H9 (cell line): ENCODE measurements around the gene TRPV4. TPM values are rescaled to one million over a fixed set of nuclear protein-coding genes. Genes with fewer than 3 reads are reported as not detected.

Source experiments
- DNase-seq: peaks from one replicate; pipeline ENCODE4 v3.0.0-alpha.2; 2017
- H2AFZ ChIP-seq: one replicate; pipeline ENCODE4 v1.6.1; 2013; ENCODE audit warnings: mild to moderate bottlenecking, low read length, control low read depth, moderate library complexity
- H2AK5ac ChIP-seq: 2 replicates; pipeline ENCODE4 v1.6.1; 2013; ENCODE audit warnings: low read length, control low read depth, mixed read lengths; ENCODE audit not compliant: insufficient read length
- H2BK120ac ChIP-seq: one replicate; pipeline ENCODE4 v1.6.1; 2013; ENCODE audit warnings: low read depth, mild to moderate bottlenecking, low read length, control low read depth, inconsistent platforms; ENCODE audit not compliant: poor library complexity, severe bottlenecking
- H2BK12ac ChIP-seq: 2 replicates; pipeline ENCODE4 v1.6.1; 2013; ENCODE audit warnings: low read length, control low read depth, mixed read lengths, low read depth; ENCODE audit not compliant: insufficient read length
- H2BK15ac ChIP-seq: 2 replicates; pipeline ENCODE4 v1.6.1; 2013; ENCODE audit warnings: low read depth, low read length, control low read depth
- H2BK20ac ChIP-seq: one replicate; pipeline ENCODE4 v1.6.1; 2013; ENCODE audit warnings: low read depth, mild to moderate bottlenecking, low read length, control low read depth, inconsistent platforms; ENCODE audit not compliant: poor library complexity, severe bottlenecking
- H2BK5ac ChIP-seq: 2 replicates; pipeline ENCODE4 v1.6.1; 2013; ENCODE audit warnings: low read length, control low read depth, mixed read lengths; ENCODE audit not compliant: insufficient read length
- H3K14ac ChIP-seq: 2 replicates; pipeline ENCODE4 v1.6.1; 2013; ENCODE audit warnings: low read length, control low read depth; ENCODE audit not compliant: insufficient read depth
- H3K18ac ChIP-seq: 2 replicates; pipeline ENCODE4 v1.6.1; 2013; ENCODE audit warnings: low read depth, mild to moderate bottlenecking, mixed read lengths, low read length, control low read depth; ENCODE audit not compliant: insufficient read length
- H3K23ac ChIP-seq: 2 replicates; pipeline ENCODE4 v1.6.1; 2013; ENCODE audit warnings: low read length, control low read depth, mixed read lengths, low read depth; ENCODE audit not compliant: insufficient read length
- H3K23me2 ChIP-seq: 2 replicates; pipeline ENCODE4 v1.6.1; 2013; ENCODE audit warnings: low read depth, mild to moderate bottlenecking, mixed read lengths, low read length, control low read depth; ENCODE audit not compliant: insufficient read length, poor library complexity, severe bottlenecking
- H3K27ac ChIP-seq: 2 replicates; pipeline ENCODE4 v1.5.1; 2013; ENCODE audit warnings: low read length, control low read depth, mixed read lengths, low read depth; ENCODE audit not compliant: insufficient read length
- H3K27me3 ChIP-seq: 2 replicates; pipeline ENCODE4 v1.6.1; 2013; ENCODE audit warnings: low read length, control low read depth, inconsistent platforms; ENCODE audit not compliant: insufficient read depth
- H3K4ac ChIP-seq: 2 replicates; pipeline ENCODE4 v1.6.1; 2013; ENCODE audit warnings: low read depth, mild to moderate bottlenecking, control low read depth, inconsistent platforms, low read length, moderate library complexity
- H3K4me1 ChIP-seq: 2 replicates; pipeline ENCODE4 v1.6.1; 2013; ENCODE audit warnings: low read length, control low read depth, inconsistent platforms; ENCODE audit not compliant: insufficient read depth
- H3K4me2 ChIP-seq: 2 replicates; pipeline ENCODE4 v1.6.1; 2013; ENCODE audit warnings: low read length, control low read depth, mixed read lengths; ENCODE audit not compliant: insufficient read length, insufficient read depth
- H3K56ac ChIP-seq: 2 replicates; pipeline ENCODE4 v1.6.1; 2013; ENCODE audit warnings: low read depth, mild to moderate bottlenecking, mixed read lengths, low read length, control low read depth; ENCODE audit not compliant: insufficient read length
- H3K79me1 ChIP-seq: 2 replicates; pipeline ENCODE4 v1.6.1; 2013; ENCODE audit warnings: low read depth, mild to moderate bottlenecking, moderate library complexity, low read length, control low read depth, inconsistent platforms; ENCODE audit not compliant: insufficient read depth, poor library complexity, severe bottlenecking
- H3K79me2 ChIP-seq: 2 replicates; pipeline ENCODE4 v1.6.1; 2013; ENCODE audit warnings: low read length, control low read depth, inconsistent platforms; ENCODE audit not compliant: insufficient read depth
- H3K9ac ChIP-seq: 2 replicates; pipeline ENCODE4 v1.6.1; 2013; ENCODE audit warnings: low read length, control low read depth, mixed read lengths; ENCODE audit not compliant: insufficient read length; ENCODE audit errors: extremely low read depth
- H3K9me3 ChIP-seq: one replicate; pipeline ENCODE4 v1.6.1; 2013; ENCODE audit warnings: low read depth, low read length, inconsistent platforms; ENCODE audit not compliant: control insufficient read depth
- H3T11ph ChIP-seq: one replicate; pipeline ENCODE4 v1.6.1; 2013; ENCODE audit warnings: mild to moderate bottlenecking, low read length, control low read depth, inconsistent platforms
- H4K20me1 ChIP-seq: one replicate; pipeline ENCODE4 v1.6.1; 2013; ENCODE audit not compliant: control insufficient read depth, insufficient read length, insufficient read depth
- H4K5ac ChIP-seq: 2 replicates; pipeline ENCODE4 v1.6.1; 2013; ENCODE audit warnings: low read depth, mild to moderate bottlenecking, mixed read lengths, low read length, control low read depth; ENCODE audit not compliant: insufficient read length
- H4K8ac ChIP-seq: replicated peaks from 2 replicates; pipeline ENCODE4 v1.6.1; 2013; ENCODE audit warnings: low read length, control low read depth, mixed read lengths, low read depth; ENCODE audit not compliant: insufficient read length
- H4K91ac ChIP-seq: 2 replicates; pipeline ENCODE4 v1.6.1; 2013; ENCODE audit warnings: low read depth, mild to moderate bottlenecking, moderate library complexity, mixed read lengths, low read length, control low read depth; ENCODE audit not compliant: insufficient read length
- H3K27ac Mint-ChIP-seq, 3 experiments: 2 replicates in 2 of 3; 3 replicates in 1 of 3; pipeline ENCODE4 v1.8.0; 2020 to 2021; ENCODE audit warnings: mixed read lengths in 3 of 3, mild to moderate bottlenecking in 1 of 3, moderate library complexity in 1 of 3
- H3K27me3 Mint-ChIP-seq: 2 replicates; pipeline ENCODE4 v1.8.0; 2021; ENCODE audit warnings: low read depth, mild to moderate bottlenecking, moderate library complexity, mixed read lengths
- H3K36me3 Mint-ChIP-seq, 3 experiments: 2 replicates in 2 of 3; 3 replicates in 1 of 3; pipeline ENCODE4 v1.8.0; 2020 to 2021; ENCODE audit warnings: low read depth in 3 of 3, mixed read lengths in 3 of 3; ENCODE audit not compliant: insufficient read depth in 1 of 3
- H3K4me1 Mint-ChIP-seq, 2 experiments: 2 replicates each; pipeline ENCODE4 v1.8.0; 2020; ENCODE audit warnings: mixed read lengths in 2 of 2
- H3K4me3 Mint-ChIP-seq, 2 experiments: 2 replicates in 1 of 2; 3 replicates in 1 of 2; pipeline ENCODE4 v1.8.0; 2020 to 2021; ENCODE audit warnings: mild to moderate bottlenecking in 2 of 2, mixed read lengths in 2 of 2, moderate library complexity in 1 of 2
- H3K9me3 Mint-ChIP-seq, 2 experiments: 2 replicates in 1 of 2; 3 replicates in 1 of 2; pipeline ENCODE4 v1.8.0; 2020; ENCODE audit warnings: mild to moderate bottlenecking in 2 of 2, mixed read lengths in 2 of 2, moderate library complexity in 1 of 2
- WGBS: extraction: QIAGEN DNeasy Blood & Tissue Kit; methylation state at CpG from one replicate; pipeline ENCODE4 v1.1.7; 2013; ENCODE audit warnings: missing lambda C conversion rate, low lambda C conversion rate, mixed read lengths; ENCODE audit not compliant: insufficient read length; ENCODE audit errors: extremely low coverage; 5-methylcytosine and 5-hydroxymethylcytosine counted together
- total RNA-seq: library from RNA; stranded (reverse); gene quantifications from 2 replicates; pipeline ENCODE4 v1.2.1, GENCODE V29; 2021
- TF ChIP-seq, protein P1 (sequence below): fragments of 200-600 bp; sonication (generic); conservative IDR thresholded peaks from 3 replicates; pipeline ENCODE4 v1.8.0; 2021; ENCODE audit warnings: antibody characterized with exemption, mild to moderate bottlenecking

TRPV4 gene
- total RNA-seq, 1 experiment from 2014 or later, result 4.9 TPM

DNA sequence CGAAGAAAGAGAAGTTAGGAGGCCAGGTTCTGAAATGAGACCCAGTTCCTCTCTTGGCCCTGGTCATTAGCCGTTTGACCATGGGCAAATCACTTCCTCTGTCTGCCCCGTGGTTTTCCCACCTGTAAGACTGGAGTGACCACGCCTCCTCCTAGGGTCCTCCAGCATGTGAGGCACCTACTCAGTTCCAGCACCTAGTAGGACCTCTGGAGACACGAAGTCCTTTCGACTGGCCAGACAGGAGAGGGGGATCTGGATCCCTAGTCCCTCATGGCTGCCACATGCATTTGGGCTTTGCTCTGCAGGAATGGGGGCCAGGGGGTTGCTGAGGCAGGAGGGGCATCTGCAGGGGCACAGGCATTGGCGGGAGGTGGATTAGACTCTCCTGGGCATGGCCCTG is 16.3 kb downstream of the TRPV4 start:
- Mint-ChIP-seq H3K4me1 (peaks cover 7 to 10% of the 10 kb centered on the region in 2 experiments), H3K36me3 (no peaks in the 10 kb centered on the region), H3K27ac (no peak overlapping the region), H3K27me3 (no peaks in the 10 kb centered on the region), H3K9me3 (no peaks in the 10 kb centered on the region), H3K4me3 (no peak overlapping the region)
- Histone ChIP-seq H3T11ph (no peak overlapping the region), H2BK5ac (no peak overlapping the region), H3K9ac (no peak overlapping the region), H3K27ac (no peak overlapping the region), H2AK5ac (no peak overlapping the region), H3K23me2 (no peaks in the 10 kb centered on the region), H2BK12ac (no peak overlapping the region), H4K8ac (no peak overlapping the region), H3K4me1 (no peaks in the 10 kb centered on the region), H4K20me1 (no peaks in the 10 kb centered on the region), H2BK120ac (no peak overlapping the region), H3K27me3 (no peaks in the 10 kb centered on the region), H4K5ac (no peak overlapping the region), H2AFZ (no peak overlapping the region), H3K79me1 (no peaks in the 10 kb centered on the region), H3K56ac (no peak overlapping the region), H3K4ac (no peak overlapping the region), H2BK20ac (no peak overlapping the region), H3K14ac (no peak overlapping the region), H3K4me2 (no peak overlapping the region), H3K79me2 (no peaks in the 10 kb centered on the region), H3K9me3 (no peaks in the 10 kb centered on the region), H3K23ac (no peak overlapping the region), H3K18ac (no peak overlapping the region), H2BK15ac (no peak overlapping the region), H4K91ac (no peak overlapping the region)
- WGBS, result no CpG with 5 or more reads among the region's 7 CpGs
- no peak for DNase-seq
- TF ChIP-seq, protein P1, sequence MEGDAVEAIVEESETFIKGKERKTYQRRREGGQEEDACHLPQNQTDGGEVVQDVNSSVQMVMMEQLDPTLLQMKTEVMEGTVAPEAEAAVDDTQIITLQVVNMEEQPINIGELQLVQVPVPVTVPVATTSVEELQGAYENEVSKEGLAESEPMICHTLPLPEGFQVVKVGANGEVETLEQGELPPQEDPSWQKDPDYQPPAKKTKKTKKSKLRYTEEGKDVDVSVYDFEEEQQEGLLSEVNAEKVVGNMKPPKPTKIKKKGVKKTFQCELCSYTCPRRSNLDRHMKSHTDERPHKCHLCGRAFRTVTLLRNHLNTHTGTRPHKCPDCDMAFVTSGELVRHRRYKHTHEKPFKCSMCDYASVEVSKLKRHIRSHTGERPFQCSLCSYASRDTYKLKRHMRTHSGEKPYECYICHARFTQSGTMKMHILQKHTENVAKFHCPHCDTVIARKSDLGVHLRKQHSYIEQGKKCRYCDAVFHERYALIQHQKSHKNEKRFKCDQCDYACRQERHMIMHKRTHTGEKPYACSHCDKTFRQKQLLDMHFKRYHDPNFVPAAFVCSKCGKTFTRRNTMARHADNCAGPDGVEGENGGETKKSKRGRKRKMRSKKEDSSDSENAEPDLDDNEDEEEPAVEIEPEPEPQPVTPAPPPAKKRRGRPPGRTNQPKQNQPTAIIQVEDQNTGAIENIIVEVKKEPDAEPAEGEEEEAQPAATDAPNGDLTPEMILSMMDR, result no peak
